Progenitor cell of endocrine pancreas (in vitro differentiated cells): ENCODE data around the gene HCLS1. TPM values are rescaled to one million over a fixed set of nuclear protein-coding genes. Genes with fewer than 3 reads are reported as not detected.

ENCODE experiments used
- DNase-seq: peaks from one replicate; pipeline ENCODE4 v3.0.0; 2021; ENCODE audit warnings: low spot score; ENCODE audit not compliant: unreplicated experiment
- H3K27ac Mint-ChIP-seq: 2 replicates; pipeline ENCODE4 v1.8.0; 2021; ENCODE audit warnings: mild to moderate bottlenecking, moderate library complexity, mixed read lengths
- H3K27me3 Mint-ChIP-seq: 2 replicates; pipeline ENCODE4 v1.8.0; 2021; ENCODE audit warnings: mixed read lengths
- H3K36me3 Mint-ChIP-seq: 2 replicates; pipeline ENCODE4 v1.8.0; 2022; ENCODE audit warnings: mixed read lengths; ENCODE audit not compliant: insufficient read depth
- H3K4me1 Mint-ChIP-seq: 2 replicates; pipeline ENCODE4 v1.8.0; 2021; ENCODE audit warnings: low read depth, mixed read lengths
- H3K4me3 Mint-ChIP-seq: 2 replicates; pipeline ENCODE4 v1.8.0; 2021; ENCODE audit warnings: low read depth, mild to moderate bottlenecking, moderate library complexity, mixed read lengths
- H3K9me3 Mint-ChIP-seq: 2 replicates; pipeline ENCODE4 v1.8.0; 2021; ENCODE audit warnings: low read depth, mixed read lengths
- total RNA-seq: library from RNA; stranded (reverse); gene quantifications from 2 replicates; pipeline ENCODE4 v1.2.1, GENCODE V29; 2021
- TF ChIP-seq, protein P1 (sequence below): fragments of 200-600 bp; sonication (generic); IDR thresholded peaks from one replicate; pipeline ENCODE4 v1.5.0; 2021; ENCODE audit warnings: antibody characterized with exemption, mild to moderate bottlenecking; ENCODE audit not compliant: unreplicated experiment

The HCLS1 gene
- total RNA-seq, 1 donor from 2014 or later, result 0.46 TPM

DNA sequence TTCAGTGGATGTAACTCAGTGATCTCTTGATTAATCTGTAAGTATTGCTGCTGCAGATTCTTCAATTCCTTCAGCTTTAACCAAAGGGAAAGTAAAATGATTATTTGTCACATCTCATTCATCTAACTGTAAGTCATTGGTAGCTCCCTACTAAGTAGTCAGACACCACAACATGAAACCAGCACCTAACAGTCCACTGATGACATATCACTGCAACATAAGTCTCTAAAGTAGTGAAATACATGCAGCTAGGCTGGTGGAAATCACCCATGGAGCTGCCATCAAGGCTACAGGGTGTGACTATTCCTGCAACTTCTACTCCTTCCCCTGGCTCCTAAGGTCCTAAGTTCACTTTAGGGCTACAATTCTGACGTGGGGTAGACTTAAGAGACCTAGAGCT is 21.1 kb upstream of the HCLS1 start:
- Mint-ChIP-seq H3K36me3 (peaks cover 39% of the 10 kb centered on the region), H3K27me3 (no peaks in the 10 kb centered on the region), H3K9me3 (peaks cover 12% of the 10 kb centered on the region), H3K27ac (no peak overlapping the region), H3K4me3 (no peak overlapping the region), H3K4me1 (no peaks in the 10 kb centered on the region)
- TF ChIP-seq, protein P1, sequence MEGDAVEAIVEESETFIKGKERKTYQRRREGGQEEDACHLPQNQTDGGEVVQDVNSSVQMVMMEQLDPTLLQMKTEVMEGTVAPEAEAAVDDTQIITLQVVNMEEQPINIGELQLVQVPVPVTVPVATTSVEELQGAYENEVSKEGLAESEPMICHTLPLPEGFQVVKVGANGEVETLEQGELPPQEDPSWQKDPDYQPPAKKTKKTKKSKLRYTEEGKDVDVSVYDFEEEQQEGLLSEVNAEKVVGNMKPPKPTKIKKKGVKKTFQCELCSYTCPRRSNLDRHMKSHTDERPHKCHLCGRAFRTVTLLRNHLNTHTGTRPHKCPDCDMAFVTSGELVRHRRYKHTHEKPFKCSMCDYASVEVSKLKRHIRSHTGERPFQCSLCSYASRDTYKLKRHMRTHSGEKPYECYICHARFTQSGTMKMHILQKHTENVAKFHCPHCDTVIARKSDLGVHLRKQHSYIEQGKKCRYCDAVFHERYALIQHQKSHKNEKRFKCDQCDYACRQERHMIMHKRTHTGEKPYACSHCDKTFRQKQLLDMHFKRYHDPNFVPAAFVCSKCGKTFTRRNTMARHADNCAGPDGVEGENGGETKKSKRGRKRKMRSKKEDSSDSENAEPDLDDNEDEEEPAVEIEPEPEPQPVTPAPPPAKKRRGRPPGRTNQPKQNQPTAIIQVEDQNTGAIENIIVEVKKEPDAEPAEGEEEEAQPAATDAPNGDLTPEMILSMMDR, result no peak
- no peak for DNase-seq

DNA sequence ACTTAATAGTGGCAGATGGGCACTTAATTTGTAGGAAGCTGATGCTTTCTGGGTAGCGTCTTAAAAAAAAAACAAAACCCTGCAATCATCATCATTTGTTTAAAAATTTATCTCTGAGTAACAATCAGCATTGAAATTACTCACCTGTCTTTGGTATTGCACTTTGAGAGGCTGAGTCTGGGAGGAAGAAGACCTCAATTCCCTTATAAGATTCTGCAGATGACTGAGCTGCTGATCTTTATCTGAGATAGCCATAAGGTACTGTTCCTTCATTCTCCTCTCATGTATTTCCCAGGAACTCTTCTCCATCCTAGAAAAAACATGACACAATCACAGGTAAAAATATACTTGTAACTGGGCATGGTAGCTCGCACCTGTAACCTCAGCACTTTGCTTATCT is 16.4 kb upstream of the HCLS1 start:
- Mint-ChIP-seq H3K36me3 (peaks cover 31% of the 10 kb centered on the region), H3K9me3 (no peaks in the 10 kb centered on the region), H3K4me1 (no peaks in the 10 kb centered on the region), H3K4me3 (no peak overlapping the region), H3K27ac (no peak overlapping the region), H3K27me3 (no peaks in the 10 kb centered on the region)
- no peak for DNase-seq
- TF ChIP-seq, protein P1, result no peak

DNA sequence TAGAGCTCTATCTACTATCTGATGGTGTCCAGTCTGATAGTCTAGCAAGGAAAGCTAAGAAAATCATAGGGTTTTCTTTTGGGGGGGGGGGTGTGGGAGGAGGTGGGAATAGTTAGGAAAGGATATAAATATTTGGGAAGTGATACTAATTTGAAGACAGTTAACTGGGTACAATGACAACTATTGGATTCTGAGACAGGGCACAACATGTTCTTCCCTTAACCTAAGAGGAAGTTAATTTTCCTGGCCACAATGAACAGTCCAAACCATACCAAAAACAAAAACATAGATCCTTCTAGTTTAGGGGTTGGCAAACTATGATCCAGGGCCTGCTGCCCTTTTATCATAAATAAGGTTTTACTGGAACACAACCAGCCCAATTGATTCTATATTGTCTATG is 10.0 kb upstream of the HCLS1 start:
- Mint-ChIP-seq H3K9me3 (no peaks in the 10 kb centered on the region), H3K27ac (no peak overlapping the region)

DNA sequence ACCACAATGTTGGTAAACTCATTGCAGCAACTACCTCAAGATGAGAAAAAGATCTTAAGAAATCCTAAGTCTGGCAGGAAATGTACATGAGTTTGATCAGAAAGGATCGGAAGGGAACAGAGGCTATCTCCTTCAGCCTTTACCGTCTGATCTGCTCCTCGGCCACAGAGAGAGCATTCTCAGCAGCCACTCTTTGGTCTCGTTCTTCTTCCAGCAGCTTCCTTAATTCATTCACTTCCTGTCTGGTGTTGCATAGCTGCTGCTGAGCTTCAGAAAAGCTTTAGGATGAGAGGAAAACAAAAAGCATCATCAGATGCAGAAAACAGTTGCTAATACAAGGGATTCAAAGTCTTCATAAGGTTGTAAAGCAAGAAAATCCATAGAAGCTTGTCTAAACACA is 6.6 kb upstream of the HCLS1 start:
- no peak overlapping the region for H3K27ac Mint-ChIP-seq
- DNase-seq, result no peak
- H3K27me3 Mint-ChIP-seq, result no peaks in the 10 kb centered on the region
- TF ChIP-seq, protein P1, result no peak
- peaks cover 19% of the 10 kb centered on the region for H3K36me3 Mint-ChIP-seq
- H3K4me1 Mint-ChIP-seq, result no peaks in the 10 kb centered on the region
- H3K9me3 Mint-ChIP-seq, result no peaks in the 10 kb centered on the region
- no peak overlapping the region for H3K4me3 Mint-ChIP-seq

More for the DNA sequence above, 10.0 kb upstream of the HCLS1 start:
- no peak for DNase-seq
- TF ChIP-seq, protein P1, result no peak
- Mint-ChIP-seq H3K36me3 (peaks cover 22% of the 10 kb centered on the region), H3K4me3 (no peak overlapping the region), H3K27me3 (no peaks in the 10 kb centered on the region), H3K4me1 (no peaks in the 10 kb centered on the region)

DNA sequence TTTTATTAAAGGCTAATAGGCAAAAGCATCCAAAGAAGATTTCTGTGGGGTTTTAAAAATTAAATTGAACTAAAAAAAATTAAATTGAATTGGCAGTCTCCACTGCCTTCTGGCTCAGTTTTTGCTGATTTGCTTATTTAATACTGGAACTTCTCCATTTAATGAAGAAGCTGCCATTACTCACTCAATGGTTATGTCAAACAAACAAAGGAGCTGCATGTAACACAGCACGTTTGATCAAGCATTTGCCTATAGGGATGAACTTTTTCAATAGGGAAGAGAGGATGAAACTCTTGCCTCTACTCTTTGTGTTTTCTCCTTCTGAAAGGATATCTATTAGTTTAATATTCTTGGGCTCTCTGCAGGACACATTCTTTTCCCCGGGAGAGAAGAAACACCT is 4.8 kb upstream of the HCLS1 start:
- DNase-seq, result no peak
- no peak overlapping the region for H3K4me3 Mint-ChIP-seq
- H3K27ac Mint-ChIP-seq, result no peak overlapping the region
- TF ChIP-seq, protein P1, result no peak
- H3K36me3 Mint-ChIP-seq, result peaks cover 20% of the 10 kb centered on the region
- no peaks in the 10 kb centered on the region for H3K27me3 Mint-ChIP-seq
- no peaks in the 10 kb centered on the region for H3K9me3 Mint-ChIP-seq
- no peaks in the 10 kb centered on the region for H3K4me1 Mint-ChIP-seq
